Neural cell (in vitro differentiated cells): ENCODE data around the gene PLET1. TPM values are rescaled to one million over a fixed set of nuclear protein-coding genes. Genes with fewer than 3 reads are reported as not detected.

Experiments used
- H2AFZ ChIP-seq: fragments of 200-600, 300-800 bp; sonication (generic), shearing (Covaris generic); 2 replicates; pipeline ENCODE4 v1.6.0; 2014; ENCODE audit warnings: low read depth, mild to moderate bottlenecking, antibody characterized with exemption, low read length, moderate library complexity
- H3F3A ChIP-seq: fragments of 200-600 bp; shearing (Covaris generic); 2 replicates; pipeline ENCODE4 v1.6.1; 2016; ENCODE audit warnings: mild to moderate bottlenecking, moderate library complexity, mixed read lengths, antibody characterized with exemption, low read length; ENCODE audit not compliant: insufficient read depth, poor library complexity, severe bottlenecking
- H3K27ac ChIP-seq: fragments of 200-600, 300-800 bp; sonication (generic), shearing (Covaris generic); 2 replicates; pipeline ENCODE4 v1.5.1; 2014; ENCODE audit warnings: mild to moderate bottlenecking, low read length, moderate library complexity
- H3K27me3 ChIP-seq: fragments of 300-800, 200-600 bp; sonication (generic), shearing (Covaris generic); 2 replicates; pipeline ENCODE4 v1.6.0; 2014; ENCODE audit warnings: mild to moderate bottlenecking, low read depth, low read length, moderate library complexity; ENCODE audit not compliant: insufficient read depth
- H3K36me3 ChIP-seq: fragments of 300-800, 200-600 bp; sonication (generic), shearing (Covaris generic); 2 replicates; pipeline ENCODE4 v1.5.1; 2014; ENCODE audit warnings: mild to moderate bottlenecking, antibody characterized with exemption, low read length, moderate library complexity; ENCODE audit not compliant: insufficient read depth
- H3K4me2 ChIP-seq: fragments of 300-800, 200-600 bp; sonication (generic), shearing (Covaris generic); 2 replicates; pipeline ENCODE4 v1.6.0; 2014; ENCODE audit warnings: mild to moderate bottlenecking, low read length
- H3K4me3 ChIP-seq: fragments of 300-800, 200-600 bp; sonication (generic), shearing (Covaris generic); 2 replicates; pipeline ENCODE4 v1.5.1; 2014; ENCODE audit warnings: mild to moderate bottlenecking, low read length, moderate library complexity
- H3K79me2 ChIP-seq: fragments of 200-600 bp; shearing (Covaris generic); replicated peaks from 2 replicates; pipeline ENCODE4 v1.6.0; 2014; ENCODE audit warnings: mild to moderate bottlenecking, low read length, moderate library complexity; ENCODE audit not compliant: insufficient read depth
- H3K9ac ChIP-seq: fragments of 300-800, 200-600 bp; sonication (generic), shearing (Covaris generic); 2 replicates; pipeline ENCODE4 v1.6.1; 2016; ENCODE audit warnings: mild to moderate bottlenecking, low read length, mixed read lengths
- H3K9me2 ChIP-seq: fragments of 200-600 bp; shearing (Covaris generic); 2 replicates; pipeline ENCODE4 v1.6.1; 2016; ENCODE audit warnings: mild to moderate bottlenecking, low read length, mixed read lengths; ENCODE audit not compliant: insufficient read depth
- H3K9me3 ChIP-seq: fragments of 200-600, 300-800 bp; sonication (generic), shearing (Covaris generic); 2 replicates; pipeline ENCODE4 v1.6.1; 2016; ENCODE audit warnings: mild to moderate bottlenecking, mixed run types, low read length, moderate library complexity, mixed read lengths
- H4K20me1 ChIP-seq: fragments of 200-600 bp; shearing (Covaris generic); 2 replicates; pipeline ENCODE4 v1.6.1; 2016; ENCODE audit warnings: mild to moderate bottlenecking, mixed run types; ENCODE audit not compliant: insufficient read depth
- EP300 ChIP-seq: fragments of 450-650 bp; conservative IDR thresholded peaks from 2 replicates; pipeline ENCODE4 v1.6.1; 2014; ENCODE audit warnings: antibody characterized with exemption, mild to moderate bottlenecking, moderate library complexity; ENCODE audit not compliant: poor library complexity, severe bottlenecking
- EZH2 ChIP-seq: fragments of 200-600, 300-800 bp; shearing (Covaris generic), sonication (generic); IDR thresholded peaks from 2 replicates; pipeline ENCODE4 v1.6.1; 2014; ENCODE audit warnings: antibody characterized with exemption, low read length, borderline replicate concordance, mild to moderate bottlenecking; ENCODE audit not compliant: insufficient read depth, poor library complexity, severe bottlenecking
- MXI1 ChIP-seq: fragments of 450-650 bp; conservative IDR thresholded peaks from 2 replicates; pipeline ENCODE4 v1.6.1; 2014; ENCODE audit warnings: antibody characterized with exemption, mild to moderate bottlenecking; ENCODE audit not compliant: poor library complexity, severe bottlenecking
- POLR2AphosphoS5 ChIP-seq: IDR thresholded peaks from 2 replicates; pipeline ENCODE4 v1.6.1; 2012
- RAD21 ChIP-seq: fragments of 450-650 bp; conservative IDR thresholded peaks from 2 replicates; pipeline ENCODE4 v1.6.1; 2014; ENCODE audit warnings: antibody characterized with exemption, mild to moderate bottlenecking, moderate library complexity
- REST ChIP-seq: IDR thresholded peaks from 2 replicates; pipeline ENCODE4 v1.6.1; 2012; ENCODE audit warnings: borderline replicate concordance
- SMC3 ChIP-seq: fragments of 450-650 bp; conservative IDR thresholded peaks from 2 replicates; pipeline ENCODE4 v1.6.1; 2014; ENCODE audit warnings: antibody characterized with exemption, mild to moderate bottlenecking, moderate library complexity; ENCODE audit not compliant: poor library complexity
- TAF1 ChIP-seq: IDR thresholded peaks from 2 replicates; pipeline ENCODE4 v1.6.1; 2012; ENCODE audit warnings: low read depth
- polyA plus RNA-seq: library from polyadenylated mRNA; depleted of rRNA; stranded (reverse); fragments of >200 nt; gene quantifications from 2 replicates; pipeline ENCODE4 v1.2.3, GENCODE V29; 2014
- TF ChIP-seq, protein P1 (sequence below): fragments of 450-650 bp; IDR thresholded peaks from 2 replicates; pipeline ENCODE4 v1.5.1; 2014; ENCODE audit warnings: antibody characterized with exemption, mild to moderate bottlenecking, moderate library complexity; ENCODE audit not compliant: poor library complexity, severe bottlenecking

The PLET1 gene
- polyA plus RNA-seq, 1 donor from 2014 or later = not detected

DNA sequence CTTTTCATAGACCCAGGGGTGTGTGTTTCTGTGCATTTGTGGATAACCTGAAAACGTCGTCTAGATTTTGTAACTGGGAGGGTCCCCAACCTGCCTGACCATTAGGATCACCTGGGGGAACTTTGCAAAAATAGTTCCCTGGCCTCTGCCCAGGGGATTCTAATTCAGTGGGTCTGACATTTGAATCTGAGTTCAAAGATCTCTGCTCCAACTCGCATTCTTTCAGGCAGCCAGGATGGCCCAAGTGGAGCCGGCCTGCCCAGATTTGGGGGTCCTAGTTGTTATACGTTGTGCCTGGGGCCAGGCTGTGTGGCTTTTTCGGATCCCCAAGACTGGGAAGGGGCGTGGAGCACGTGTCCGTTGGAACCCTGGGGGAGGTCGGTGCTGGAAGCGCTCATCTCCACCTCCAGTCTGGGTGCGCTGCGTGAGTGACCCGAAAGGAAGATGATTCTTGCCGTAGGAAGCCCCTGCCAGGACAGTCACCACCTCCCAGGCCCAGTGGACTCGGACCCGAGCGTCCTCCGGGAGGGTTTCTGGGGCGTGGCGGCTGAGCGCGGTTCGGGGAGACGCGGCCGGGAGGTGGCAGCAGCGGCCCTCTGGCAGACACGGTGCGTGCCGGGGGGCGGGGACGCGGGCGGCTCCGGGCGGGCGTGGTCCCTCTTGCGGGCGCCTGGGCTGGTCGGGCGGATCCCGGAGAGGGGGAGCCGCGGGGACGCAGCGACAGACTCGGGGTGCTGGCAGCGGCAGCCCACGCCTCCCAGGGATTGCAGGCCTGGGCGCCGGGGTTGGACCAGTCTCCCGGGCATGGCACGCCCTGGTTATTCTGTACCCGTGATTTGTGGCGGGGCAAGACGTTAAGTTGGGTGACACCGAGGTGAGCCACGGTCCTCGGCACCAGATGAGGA, 29.2 kb upstream of the PLET1 start (continued):
- TF ChIP-seq SMC3 (peak; percentile 98), TAF1 (no peak)

DNA sequence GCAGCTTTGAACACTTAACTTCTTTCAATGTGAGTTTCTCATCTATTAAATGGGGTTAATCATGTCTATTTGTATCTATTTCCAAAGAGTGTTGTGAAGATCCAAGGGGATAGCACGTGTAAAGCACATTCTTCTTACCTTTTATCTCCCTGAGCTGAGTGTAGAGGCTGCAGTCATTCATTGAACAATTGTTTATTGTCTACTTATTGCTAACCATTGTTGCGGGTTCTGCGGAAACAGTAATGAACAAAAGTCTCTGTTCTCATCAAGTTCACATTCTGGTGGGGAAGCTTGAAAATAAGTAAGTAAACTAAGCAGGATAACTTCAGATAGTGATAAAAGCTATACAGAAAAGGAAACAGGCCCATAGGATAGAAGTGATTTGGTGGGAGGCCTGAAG, 27.4 kb upstream of the PLET1 start:
- H3K27ac ChIP-seq = no peak overlapping the region
- no peak for TF ChIP-seq POLR2AphosphoS5
- TF ChIP-seq, protein P1, sequence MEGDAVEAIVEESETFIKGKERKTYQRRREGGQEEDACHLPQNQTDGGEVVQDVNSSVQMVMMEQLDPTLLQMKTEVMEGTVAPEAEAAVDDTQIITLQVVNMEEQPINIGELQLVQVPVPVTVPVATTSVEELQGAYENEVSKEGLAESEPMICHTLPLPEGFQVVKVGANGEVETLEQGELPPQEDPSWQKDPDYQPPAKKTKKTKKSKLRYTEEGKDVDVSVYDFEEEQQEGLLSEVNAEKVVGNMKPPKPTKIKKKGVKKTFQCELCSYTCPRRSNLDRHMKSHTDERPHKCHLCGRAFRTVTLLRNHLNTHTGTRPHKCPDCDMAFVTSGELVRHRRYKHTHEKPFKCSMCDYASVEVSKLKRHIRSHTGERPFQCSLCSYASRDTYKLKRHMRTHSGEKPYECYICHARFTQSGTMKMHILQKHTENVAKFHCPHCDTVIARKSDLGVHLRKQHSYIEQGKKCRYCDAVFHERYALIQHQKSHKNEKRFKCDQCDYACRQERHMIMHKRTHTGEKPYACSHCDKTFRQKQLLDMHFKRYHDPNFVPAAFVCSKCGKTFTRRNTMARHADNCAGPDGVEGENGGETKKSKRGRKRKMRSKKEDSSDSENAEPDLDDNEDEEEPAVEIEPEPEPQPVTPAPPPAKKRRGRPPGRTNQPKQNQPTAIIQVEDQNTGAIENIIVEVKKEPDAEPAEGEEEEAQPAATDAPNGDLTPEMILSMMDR = no peak
- no peak for TF ChIP-seq EP300
- TF ChIP-seq TAF1 = no peak
- TF ChIP-seq MXI1 = no peak
- no peak for TF ChIP-seq SMC3
- no peak for TF ChIP-seq REST
- TF ChIP-seq EZH2 = no peak
- H3F3A ChIP-seq = no peaks in the 10 kb centered on the region
- H3K79me2 ChIP-seq = no peaks in the 10 kb centered on the region
- H3K4me2 ChIP-seq = no peak overlapping the region
- no peak overlapping the region for H2AFZ ChIP-seq
- H3K4me3 ChIP-seq = no peak overlapping the region
- no peaks in the 10 kb centered on the region for H3K36me3 ChIP-seq
- no peaks in the 10 kb centered on the region for H3K9me2 ChIP-seq
- no peaks in the 10 kb centered on the region for H3K27me3 ChIP-seq
- no peaks in the 10 kb centered on the region for H4K20me1 ChIP-seq
- H3K9ac ChIP-seq = no peak overlapping the region
- no peaks in the 10 kb centered on the region for H3K9me3 ChIP-seq

DNA sequence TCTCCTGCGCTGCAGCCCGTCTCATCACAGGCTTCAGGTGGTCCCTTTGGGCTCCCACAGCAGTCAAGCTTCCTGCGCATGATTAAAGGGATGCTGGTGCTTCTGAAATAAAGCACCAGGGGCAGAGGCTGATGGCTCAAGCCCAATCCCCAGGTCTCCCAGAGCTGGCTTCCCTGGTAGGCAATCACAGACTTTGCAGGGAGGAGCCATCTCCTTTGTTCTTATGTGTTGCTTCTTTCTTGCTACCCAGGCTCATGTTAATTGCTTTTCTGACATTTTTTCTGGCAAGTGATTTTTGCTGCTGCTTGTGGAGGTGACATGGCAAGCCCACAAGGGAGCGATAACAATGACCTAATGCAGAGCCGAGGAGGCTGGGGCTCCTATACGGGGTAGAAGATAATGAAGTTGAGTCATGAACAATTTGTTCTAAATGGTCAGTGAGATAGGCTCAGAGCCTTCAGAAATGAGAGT, 25.2 kb upstream of the PLET1 start:
- H2AFZ ChIP-seq = no peak overlapping the region
- TF ChIP-seq, protein P1 = no peak
- TF ChIP-seq REST = no peak
- TF ChIP-seq RAD21 = no peak
- no peak for TF ChIP-seq EP300
- TF ChIP-seq SMC3 = no peak
- TF ChIP-seq MXI1 = no peak
- TF ChIP-seq POLR2AphosphoS5 = no peak
- no peak for TF ChIP-seq EZH2
- TF ChIP-seq TAF1 = no peak
- no peaks in the 10 kb centered on the region for H3K79me2 ChIP-seq
- H4K20me1 ChIP-seq = no peaks in the 10 kb centered on the region
- no peak overlapping the region for H3K4me3 ChIP-seq
- no peaks in the 10 kb centered on the region for H3K27me3 ChIP-seq
- H3K9me2 ChIP-seq = no peaks in the 10 kb centered on the region
- no peaks in the 10 kb centered on the region for H3K9me3 ChIP-seq
- no peaks in the 10 kb centered on the region for H3K36me3 ChIP-seq
- peak overlapping the region; percentile 26 for H3K9ac ChIP-seq
- no peak overlapping the region for H3K4me2 ChIP-seq
- H3K27ac ChIP-seq = no peak overlapping the region
- no peaks in the 10 kb centered on the region for H3F3A ChIP-seq
